OCI-LY7 (cell line): ENCODE measurements around the gene SNAI3.

ENCODE experiments used
- CTCF ChIP-seq: fragments of 200-600 bp; sonication (generic); conservative IDR thresholded peaks from 2 replicates; pipeline ENCODE4 v1.5.1; 2014; ENCODE audit warnings: mild to moderate bottlenecking, antibody characterized with exemption, low read length, moderate library complexity, mixed read lengths
- EZH2phosphoT487 ChIP-seq: fragments of 200-600 bp; sonication (generic); IDR thresholded peaks from 2 replicates; pipeline ENCODE4 v1.6.1; 2018; ENCODE audit warnings: low read depth, borderline replicate concordance, mild to moderate bottlenecking, mixed run types, antibody characterized with exemption, low read length, moderate library complexity, mixed read lengths

DNA sequence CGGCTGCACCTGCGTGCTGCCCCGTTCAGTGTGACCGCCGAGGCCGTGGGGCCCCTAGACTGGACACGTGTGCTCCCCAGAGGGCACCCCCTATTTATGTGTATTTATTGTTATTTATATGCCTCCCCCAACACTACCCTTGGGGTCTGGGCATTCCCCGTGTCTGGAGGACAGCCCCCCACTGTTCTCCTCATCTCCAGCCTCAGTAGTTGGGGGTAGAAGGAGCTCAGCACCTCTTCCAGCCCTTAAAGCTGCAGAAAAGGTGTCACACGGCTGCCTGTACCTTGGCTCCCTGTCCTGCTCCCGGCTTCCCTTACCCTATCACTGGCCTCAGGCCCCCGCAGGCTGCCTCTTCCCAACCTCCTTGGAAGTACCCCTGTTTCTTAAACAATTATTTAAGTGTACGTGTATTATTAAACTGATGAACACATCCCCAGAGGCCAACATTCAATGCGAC is 46.2 kb downstream of the SNAI3 start:
- no peak for TF ChIP-seq CTCF
- TF ChIP-seq EZH2phosphoT487 = no peak
